GM04503 (cell line): ENCODE data around the gene RPL11.
"Not testable (repeated sequence)": the region's sequence is repeated elsewhere in the genome, so short reads cannot be mapped to it uniquely, and the experiment has no call there.

Source experiments
- DNase-seq: peaks from one replicate; pipeline ENCODE4 v3.0.0-alpha.2; 2012; ENCODE audit warnings: low read depth

The RPL11 gene

GRCh38 chr1:23732363-23733224 is 41.0 kb downstream of the RPL11 start:
- no peak for DNase-seq

GRCh38 chr1:23733281-23733680 is 41.7 kb downstream of the RPL11 start:
- DNase-seq: not testable (repeated sequence)

- no peak for DNase-seq
These were observed 45.0 kb downstream of the RPL11 start for GRCh38 chr1:23736437-23737134.

- no peak for DNase-seq
These were observed 50.0 kb downstream of the RPL11 start for GRCh38 chr1:23741609-23742008.

GRCh38 chr1:23742670-23743286 is 51.2 kb downstream of the RPL11 start:
- DNase-seq: no peak

GRCh38 chr1:23743287-23744152 is 51.9 kb downstream of the RPL11 start, which contains the start of gene ELOA:
TSS of gene ELOA (plus strand) at chr1:23743471. CDS start at chr1:23743504, 33 bp downstream.
- DNase-seq: no peak

- no peak for DNase-seq
These were observed 53.9 kb downstream of the RPL11 start for GRCh38 chr1:23745515-23745914.
